Heart right ventricle (tissue), 16 donors: ENCODE results near the gene IKZF1. TPM values are rescaled to one million over a fixed set of nuclear protein-coding genes. Genes with fewer than 3 reads are reported as not detected.

Experiments used
- ATAC-seq, 8 donors: fragments of 200-7000 bp; cut with Tn5 transposase; one replicate each; pipeline ENCODE4 v1.9.1; 2020; ENCODE audit warnings: mild to moderate bottlenecking in 8 of 8, moderate library complexity in 8 of 8, moderate number of reproducible peaks in 1 of 8
- DNase-seq, 2 donors: peaks; one replicate each; pipeline ENCODE4 v3.0.0-alpha.2; 2020
- H3K27ac ChIP-seq, 10 donors: fragments of 200-600 bp; sonication (generic) in 2 of 10; one replicate each; pipeline versions ENCODE4 v1.5.0 to v1.8.0; 2020 to 2022; ENCODE audit warnings: mild to moderate bottlenecking in 3 of 10
- H3K27me3 ChIP-seq, 7 donors: fragments of 200-600 bp; one replicate each; pipeline ENCODE4 v1.8.0; 2021 to 2022; ENCODE audit warnings: mild to moderate bottlenecking in 2 of 7
- H3K36me3 ChIP-seq, 9 donors: fragments of 200-600 bp; sonication (generic) in 1 of 9; one replicate each; pipeline versions ENCODE4 v1.5.0 to v1.8.0; 2020 to 2022; ENCODE audit warnings: mild to moderate bottlenecking in 2 of 9
- H3K4me1 ChIP-seq, 9 donors: fragments of 200-600 bp; sonication (generic) in 1 of 9; one replicate each; pipeline versions ENCODE4 v1.5.0 to v1.8.0; 2020 to 2022; ENCODE audit warnings: mild to moderate bottlenecking in 4 of 9
- H3K4me3 ChIP-seq, 10 donors: fragments of 200-600 bp; sonication (generic) in 2 of 10; one replicate each; pipeline versions ENCODE4 v1.5.0 to v1.8.0; 2020 to 2022; ENCODE audit warnings: mild to moderate bottlenecking in 7 of 10, moderate library complexity in 2 of 10
- H3K9me3 ChIP-seq, 11 donors: fragments of 200-600 bp in 10 of 11; sonication (generic) in 2 of 11; one replicate each; pipeline versions ENCODE4 v1.5.0 to v1.8.0; 2013 to 2022; ENCODE audit warnings: mild to moderate bottlenecking in 2 of 11, control low read depth in 1 of 11, moderate library complexity in 1 of 11
- WGBS, 2 donors: extraction: QIAGEN DNeasy Blood & Tissue Kit; methylation state at CpG; one replicate each; pipeline ENCODE4 v1.1.7; 2013; ENCODE audit warnings: inconsistent platforms in 1 of 2; 5-methylcytosine and 5-hydroxymethylcytosine counted together
- intact Hi-C, 10 donors: fragments of 100-400 bp; cut with DNase I; formaldehyde crosslinking; loops; one replicate each; pipeline versions ENCODE4 v1.11.1 to v1.14.2; 2022
- polyA plus RNA-seq, 2 donors: library from polyadenylated mRNA; stranded (reverse); fragments of 200-250 nt; gene quantifications; one replicate each; pipeline ENCODE4 v1.2.3, GENCODE V29; 2013
- total RNA-seq, 10 donors: library from RNA; stranded (reverse); fragmentation: NEBNext Ultra II Directional in 3 of 10; extraction: Animal tissue kit (Norgen Biotek cat#: 25700) in 3 of 10; gene quantifications; one replicate each; pipeline versions ENCODE4 v1.2.1 to v1.2.4, GENCODE V29; 2021 to 2023
- TF ChIP-seq, protein P1 (sequence below), 9 donors: fragments of 200-600 bp; sonication (generic) in 2 of 9; IDR thresholded peaks; one replicate each; pipeline versions ENCODE4 v1.5.0 to v1.8.0; 2021 to 2022; ENCODE audit warnings: antibody characterized with exemption in 9 of 9, mild to moderate bottlenecking in 5 of 9, moderate library complexity in 1 of 9
- donor health status: Arrhythmogenic right ventricular cardiomyopathy.
- donor health status: ischemic (EF 13 %, LVEDD 7.1; RV severe dilation, severe dysfunction).
- donor health status: healthy with polysubstance abuse.
- donor health status: DM: no; HTN: yes; CAD: no.
- donor health status: DM: no; HTN: no; CAD: no.
- donor health status: ischemic (EF 25% LVEDD 6.9; RV normal size, moderate dysfunction).
- donor health status: ischemic (EF 25% LVEDD 5.7; RV mildly dilated, moderate dysfunction).
- donor health status: healthy.
- donor health status: DM: yes; HTN: yes; CAD: no.
- donor health status: Ischemic cardiomyopathy.
- donor health status: ischemic (EF 35%, LVEDD 5.7; RV mildly dilated, moderate dysfunction).
- donor health status: nonischemic (EF 11% LVEDD 7.7; RV severe dilation, severe dysfunction).
- donor health status: DM: yes; HTN: yes; CAD: no.
- donor health status: PGD.
- donor health status: ischemic (EF 29% LVEDD 5.4; RV normal size, mild dysfunction).
- donor health status: nonischemic (EF 23%, LVEDD 6.1; RV moderate dilation, normal function).

IKZF1 gene
- total and polyA plus RNA-seq, 12 donors, result 0.46 to 20.2 (median 1.7) TPM

DNA sequence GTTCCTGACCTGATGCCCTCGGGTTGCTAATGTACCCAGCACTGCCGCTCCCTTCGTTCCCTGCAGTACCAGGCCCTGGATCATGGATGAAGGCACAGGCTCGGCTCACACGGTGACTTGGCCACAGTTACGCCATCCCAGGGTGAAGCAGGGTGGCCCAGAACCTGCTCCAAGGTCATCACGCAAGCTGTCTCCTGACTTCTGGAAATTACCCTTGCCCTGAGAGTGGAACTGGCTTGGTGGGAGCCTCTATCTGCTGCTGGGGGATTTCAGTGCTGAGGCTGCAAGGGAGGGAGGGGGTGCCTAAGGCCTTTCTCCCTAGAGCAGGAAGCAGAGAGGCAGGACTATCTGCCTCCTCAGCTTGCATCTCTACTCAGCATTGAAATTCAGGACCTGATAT is 109.0 kb downstream of the IKZF1 start:
- Histone ChIP-seq H3K27me3 (peaks cover 0 to 2% (median 0%) of the 10 kb centered on the region in 7 donors), H3K36me3 (no peaks in the 10 kb centered on the region), H3K9me3 (no peaks in the 10 kb centered on the region), H3K4me1 (peaks cover 0 to 53% (median 0%) of the 10 kb centered on the region in 9 donors), H3K4me3 (no peak overlapping the region), H3K27ac (no peak overlapping the region)
- ATAC-seq (no peak), DNase-seq (no peak)
- TF ChIP-seq, protein P1, sequence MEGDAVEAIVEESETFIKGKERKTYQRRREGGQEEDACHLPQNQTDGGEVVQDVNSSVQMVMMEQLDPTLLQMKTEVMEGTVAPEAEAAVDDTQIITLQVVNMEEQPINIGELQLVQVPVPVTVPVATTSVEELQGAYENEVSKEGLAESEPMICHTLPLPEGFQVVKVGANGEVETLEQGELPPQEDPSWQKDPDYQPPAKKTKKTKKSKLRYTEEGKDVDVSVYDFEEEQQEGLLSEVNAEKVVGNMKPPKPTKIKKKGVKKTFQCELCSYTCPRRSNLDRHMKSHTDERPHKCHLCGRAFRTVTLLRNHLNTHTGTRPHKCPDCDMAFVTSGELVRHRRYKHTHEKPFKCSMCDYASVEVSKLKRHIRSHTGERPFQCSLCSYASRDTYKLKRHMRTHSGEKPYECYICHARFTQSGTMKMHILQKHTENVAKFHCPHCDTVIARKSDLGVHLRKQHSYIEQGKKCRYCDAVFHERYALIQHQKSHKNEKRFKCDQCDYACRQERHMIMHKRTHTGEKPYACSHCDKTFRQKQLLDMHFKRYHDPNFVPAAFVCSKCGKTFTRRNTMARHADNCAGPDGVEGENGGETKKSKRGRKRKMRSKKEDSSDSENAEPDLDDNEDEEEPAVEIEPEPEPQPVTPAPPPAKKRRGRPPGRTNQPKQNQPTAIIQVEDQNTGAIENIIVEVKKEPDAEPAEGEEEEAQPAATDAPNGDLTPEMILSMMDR (IDR thresholded peaks at IDR 0.05), result no peak
- 90 to 91% methylated on average over 7 of the region's 7 CpGs for WGBS, 2 donors
- intact Hi-C loops, result loop anchor here in 3 of 10 donors (10.0 kb wide), 2 partner anchors 209 to 269 kb away; no protein-coding TSS in a partner anchor

DNA sequence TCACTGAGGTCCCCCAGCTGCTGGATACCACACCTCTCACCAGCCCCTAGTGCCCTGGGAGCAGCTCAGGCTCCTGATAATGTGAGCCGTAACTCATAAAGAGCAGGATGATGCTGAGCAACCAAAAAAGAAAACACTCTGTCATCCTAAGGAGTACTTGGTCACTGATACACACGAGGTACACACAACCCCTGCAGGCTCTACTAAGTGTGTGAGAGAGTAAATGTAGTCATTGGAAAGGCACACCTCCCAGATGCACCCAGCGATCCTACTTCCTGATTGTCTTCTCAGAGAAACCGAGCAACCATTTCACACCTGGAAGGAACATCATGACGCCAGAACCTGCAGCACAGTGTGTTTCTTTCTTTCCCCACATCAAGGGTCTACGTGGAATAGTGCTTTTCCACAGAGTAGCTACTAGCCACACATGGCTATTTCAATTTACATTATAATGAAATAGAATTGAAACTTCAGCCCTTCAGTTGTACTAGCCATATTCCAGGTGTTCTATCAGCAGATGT is 111.4 kb downstream of the IKZF1 start:
- TF ChIP-seq, protein P1 (IDR thresholded peaks at IDR 0.05), result no peak
- Histone ChIP-seq H3K27ac (peak overlapping the region in 1 of 10 donors; percentile 59), H3K9me3 (no peaks in the 10 kb centered on the region), H3K27me3 (peaks cover 0 to 4% (median 0%) of the 10 kb centered on the region in 7 donors), H3K4me1 (peaks cover 0 to 39% (median 0%) of the 10 kb centered on the region in 9 donors), H3K4me3 (no peak overlapping the region), H3K36me3 (no peaks in the 10 kb centered on the region)
- intact Hi-C loops, result loop anchor here in 9 of 10 donors (5.0 to 10.0 kb wide), 6 partner anchors 209 to 324 kb away; partner anchors contain the start of gene ZPBP (in 4 of the 9)
- ATAC-seq (no peak), DNase-seq (no peak)
- WGBS, 2 donors, result 76 to 79% methylated on average over 6 of the region's 6 CpGs

DNA sequence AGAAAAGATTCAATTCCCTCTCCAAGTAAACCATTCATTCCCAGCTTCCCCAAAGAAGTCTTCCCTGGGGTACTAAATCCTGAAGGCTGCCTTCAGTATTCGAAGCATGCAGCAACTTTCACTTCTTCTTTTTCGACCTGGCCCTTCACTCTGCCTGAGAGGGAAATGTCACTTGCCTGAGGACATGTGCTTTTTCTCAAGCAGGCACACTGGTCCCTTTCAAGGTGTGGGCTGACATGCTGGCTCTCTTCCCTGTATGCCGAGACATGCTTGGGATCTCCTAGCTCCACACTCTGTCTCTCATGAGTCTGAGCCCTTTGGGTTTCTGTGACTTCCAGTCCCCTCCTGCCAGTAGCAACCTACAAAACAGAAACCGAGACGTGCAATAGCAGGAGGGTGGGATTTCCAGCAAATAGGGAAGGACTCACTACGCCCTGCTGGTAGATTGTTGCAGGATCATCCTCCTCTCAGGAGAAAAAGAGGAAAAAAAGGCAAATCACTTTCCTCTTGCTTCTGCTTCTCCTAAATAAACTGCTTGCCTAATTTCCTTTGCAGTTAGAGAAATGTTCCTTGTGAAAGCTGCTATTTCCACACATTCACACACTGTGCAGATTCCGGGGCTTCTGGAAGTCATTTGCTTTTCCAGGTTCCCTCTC is 112.1 kb downstream of the IKZF1 start:
- ATAC-seq, result peak in 7 of 8 donors; percentile 26 to 53 (median 51)
- intact Hi-C loops, result loop anchor here in 9 of 10 donors (5.0 to 10.0 kb wide), 6 partner anchors 209 to 324 kb away; partner anchors contain the start of gene ZPBP (in 4 of the 9)
- WGBS, 2 donors, result 51 to 55% methylated on average over 7 of the region's 7 CpGs

DNA sequence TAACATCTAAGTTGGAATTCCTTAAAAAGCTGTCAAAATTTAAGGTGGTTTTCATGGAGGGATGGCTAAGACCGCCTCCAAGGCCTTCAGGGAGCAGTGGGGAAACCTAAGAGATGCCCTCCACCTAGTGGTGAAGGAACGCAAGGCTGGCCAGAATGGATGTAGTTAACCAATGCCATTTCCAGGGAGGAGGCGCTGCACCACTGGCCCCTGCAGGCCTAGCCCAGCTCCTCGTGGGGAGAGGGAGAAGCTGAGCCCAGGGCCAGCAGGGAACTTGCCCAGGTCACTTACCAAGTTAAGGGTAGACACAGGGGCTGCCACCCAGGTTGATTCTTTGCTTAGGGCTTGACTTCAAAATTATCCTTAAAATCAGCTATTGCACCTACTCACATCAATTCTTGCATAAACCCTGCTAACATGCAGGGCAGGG is 113.6 kb downstream of the IKZF1 start:
- Histone ChIP-seq H3K36me3 (no peaks in the 10 kb centered on the region), H3K27me3 (peaks cover 0 to 4% (median 0%) of the 10 kb centered on the region in 7 donors), H3K9me3 (no peaks in the 10 kb centered on the region), H3K4me1 (peaks cover 0 to 33% (median 0%) of the 10 kb centered on the region in 9 donors), H3K4me3 (no peak overlapping the region), H3K27ac (no peak overlapping the region)
- intact Hi-C loops, result loop anchor here (2.0 to 10.0 kb wide), 7 partner anchors 211 to 326 kb away; partner anchors contain the start of gene ZPBP (in 4 of the 10)
- ATAC-seq, result peak; percentile 67 to 93 (median 87)
- TF ChIP-seq, protein P1 (IDR thresholded peaks at IDR 0.05), result peak; percentile 42 to 87 (median 74)
- WGBS, 2 donors, result 12 to 14% methylated on average over 4 of the region's 4 CpGs
- DNase-seq, result peak; percentile 53 to 64

More for the DNA sequence above, 112.1 kb downstream of the IKZF1 start:
- Histone ChIP-seq H3K4me1 (peaks cover 0 to 39% (median 0%) of the 10 kb centered on the region in 9 donors), H3K27ac (peak overlapping the region in 1 of 10 donors; percentile 59), H3K9me3 (no peaks in the 10 kb centered on the region), H3K36me3 (no peaks in the 10 kb centered on the region), H3K27me3 (peaks cover 0 to 4% (median 0%) of the 10 kb centered on the region in 7 donors), H3K4me3 (no peak overlapping the region)
- no peak for DNase-seq
- TF ChIP-seq, protein P1 (IDR thresholded peaks at IDR 0.05), result no peak
